HS-27A (cell line): ENCODE data around the gene TRAF7.

Experiments used
- DNase-seq: peaks from one replicate; pipeline ENCODE4 v3.0.0-alpha.2; 2012; ENCODE audit warnings: low read depth, missing footprints

The TRAF7 gene

GRCh38 chr16:2147981-2148671 lies 7.5 kb upstream of the TRAF7 start, which contains the start of gene RAB26:
TSS of gene RAB26 (plus strand) at chr16:2148625. CDS start at chr16:2148784, 159 bp downstream.
- no peak for DNase-seq

DNA sequence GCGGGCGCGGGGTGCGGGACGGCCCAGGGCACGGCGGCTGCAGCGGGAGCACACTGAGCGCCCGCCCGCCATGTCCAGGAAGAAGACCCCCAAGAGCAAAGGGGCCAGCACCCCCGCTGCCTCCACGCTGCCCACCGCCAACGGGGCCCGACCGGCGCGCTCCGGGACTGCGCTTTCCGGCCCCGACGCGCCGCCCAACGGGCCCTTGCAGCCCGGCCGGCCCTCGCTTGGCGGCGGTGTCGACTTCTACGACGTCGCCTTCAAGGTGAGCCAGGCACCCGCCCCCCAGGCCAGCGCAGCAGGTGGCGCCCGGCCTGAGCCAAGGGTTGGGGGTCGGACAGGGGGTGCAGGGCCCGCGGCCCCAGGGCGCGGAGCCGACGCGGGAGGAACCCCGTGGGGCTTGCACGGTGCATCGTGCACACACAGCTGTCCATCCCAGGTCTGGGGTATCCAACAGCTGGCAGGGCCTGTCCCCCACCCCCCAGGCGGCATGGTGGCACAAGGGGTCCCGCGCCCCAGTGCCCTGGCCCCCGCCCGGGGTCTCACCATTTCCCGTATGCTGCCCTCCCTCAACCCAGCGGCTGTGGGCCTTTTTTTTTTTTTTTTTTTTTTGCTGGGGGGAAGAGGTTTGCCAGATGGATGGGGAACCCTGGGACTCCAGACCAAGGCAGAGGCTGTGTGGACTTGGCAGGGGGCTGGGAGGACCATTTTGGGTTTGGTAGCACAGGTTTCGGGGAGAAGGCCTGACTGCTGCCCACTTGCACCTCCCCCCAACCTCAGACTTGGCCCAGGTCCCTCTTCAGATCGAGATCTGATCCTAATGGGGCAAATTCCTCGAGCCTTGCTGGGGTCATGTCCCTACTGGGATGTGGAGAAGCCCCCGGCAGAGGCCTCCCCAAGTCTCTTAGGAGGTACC lies 6.6 kb upstream of the TRAF7 start:
- no peak for DNase-seq

DNA sequence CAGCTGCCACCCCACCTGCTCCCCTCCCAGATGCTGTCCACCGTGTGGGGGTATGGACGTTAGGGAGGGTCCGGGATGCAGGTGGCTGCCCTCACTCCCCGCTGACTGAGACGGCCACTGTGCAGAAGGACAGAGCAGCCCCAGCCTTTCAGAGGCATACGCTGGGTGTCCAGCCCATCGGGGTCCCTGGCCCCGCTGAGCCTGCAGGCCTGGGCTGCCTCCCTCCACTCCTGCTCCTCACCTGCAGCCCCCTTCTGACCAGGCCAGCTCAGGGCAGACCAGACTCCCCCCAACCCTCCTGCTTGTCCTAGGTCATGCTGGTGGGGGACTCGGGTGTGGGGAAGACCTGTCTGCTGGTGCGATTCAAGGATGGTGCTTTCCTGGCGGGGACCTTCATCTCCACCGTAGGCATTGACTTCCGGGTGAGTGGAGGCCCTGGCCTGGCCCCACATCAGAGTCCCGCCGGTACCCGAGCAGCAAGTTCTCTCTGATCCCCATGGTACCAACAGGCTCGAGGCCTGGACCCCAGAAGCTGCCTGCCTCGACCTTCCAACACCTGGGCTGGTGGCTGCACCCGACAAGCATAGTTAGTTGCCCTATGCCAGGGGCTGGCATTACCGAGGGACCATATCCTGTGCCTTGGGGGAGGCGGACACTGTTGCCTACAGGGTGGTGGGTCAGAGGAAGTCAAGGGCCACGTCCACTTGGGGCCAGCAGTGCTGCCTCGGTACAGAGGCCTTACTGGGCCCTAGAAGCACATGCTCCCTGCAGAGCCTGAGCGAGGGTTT lies 5.8 kb upstream of the TRAF7 start:
- DNase-seq = no peak

DNA sequence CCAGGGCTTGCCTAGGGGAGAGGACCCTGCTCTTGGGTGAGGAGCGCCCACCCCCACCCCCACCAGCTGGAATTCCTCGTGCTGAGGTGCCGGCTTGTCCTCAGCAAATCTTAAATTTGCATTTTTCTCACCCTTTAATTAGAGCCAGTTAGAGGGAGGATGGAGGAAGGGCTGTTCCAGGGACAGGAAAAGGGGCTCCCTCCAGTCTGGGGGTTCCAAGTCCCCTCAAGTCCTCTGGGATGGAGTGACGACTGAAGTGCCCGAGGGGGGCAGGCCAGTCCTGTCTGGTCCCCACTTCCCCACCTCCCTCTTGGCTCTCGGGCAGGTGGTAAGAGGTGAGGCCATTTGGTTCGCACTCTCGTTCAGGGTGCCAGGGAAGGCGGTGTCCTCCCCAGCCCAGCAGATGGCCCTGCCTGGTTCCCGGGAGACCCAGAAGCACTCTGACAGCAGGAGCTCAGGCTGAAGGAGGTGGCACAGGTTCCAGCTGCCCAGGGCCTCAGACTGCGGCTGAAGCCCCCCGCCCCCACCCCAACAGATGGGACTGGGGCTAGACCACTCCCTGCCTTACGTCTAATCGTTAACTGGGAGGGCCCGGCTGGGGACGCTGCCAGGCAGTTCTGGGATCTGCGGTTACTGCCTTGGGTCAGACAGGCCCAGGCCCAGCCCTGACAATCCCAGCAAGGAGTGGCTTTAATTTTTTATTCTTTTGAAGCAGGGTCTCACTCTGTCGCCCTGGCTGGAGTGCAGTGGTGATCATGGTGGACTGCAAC lies 5.0 kb upstream of the TRAF7 start:
- DNase-seq = no peak

- DNase-seq = no peak
Observed at GRCh38 chr16:2151188-2152091, 4.1 kb upstream of the TRAF7 start.

GRCh38 chr16:2152695-2153506 lies 2.7 kb upstream of the TRAF7 start:
- no peak for DNase-seq

GRCh38 chr16:2154533-2155090 lies 970 bp upstream of the TRAF7 start:
- no peak for DNase-seq

- DNase-seq = no peak
Observed at GRCh38 chr16:2155977-2156848, 631 bp downstream of the TRAF7 start.

DNA sequence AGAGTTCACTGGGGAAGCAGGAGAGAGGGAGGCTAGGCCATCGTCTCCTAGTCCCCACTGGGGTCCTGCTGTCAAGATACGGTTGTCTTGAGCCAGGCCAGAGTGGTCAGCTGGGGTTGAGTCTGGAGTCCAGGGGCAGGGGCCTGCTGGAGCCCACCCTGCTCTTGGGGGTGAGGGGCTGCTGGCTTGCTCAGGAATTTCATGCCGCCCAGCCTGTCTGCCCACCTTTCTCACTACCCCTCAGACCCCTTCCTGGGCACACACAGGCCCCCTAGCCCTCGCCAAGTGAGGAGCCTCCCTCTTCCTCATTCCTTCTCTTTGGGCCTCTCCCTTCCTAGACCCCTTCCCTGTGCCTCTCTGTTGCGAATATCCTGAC lies 1.3 kb downstream of the TRAF7 start:
- no peak for DNase-seq

- DNase-seq = no peak
Observed at GRCh38 chr16:2157480-2158261, 2.1 kb downstream of the TRAF7 start.

GRCh38 chr16:2158262-2158638 lies 2.7 kb downstream of the TRAF7 start:
- DNase-seq = no peak

DNA sequence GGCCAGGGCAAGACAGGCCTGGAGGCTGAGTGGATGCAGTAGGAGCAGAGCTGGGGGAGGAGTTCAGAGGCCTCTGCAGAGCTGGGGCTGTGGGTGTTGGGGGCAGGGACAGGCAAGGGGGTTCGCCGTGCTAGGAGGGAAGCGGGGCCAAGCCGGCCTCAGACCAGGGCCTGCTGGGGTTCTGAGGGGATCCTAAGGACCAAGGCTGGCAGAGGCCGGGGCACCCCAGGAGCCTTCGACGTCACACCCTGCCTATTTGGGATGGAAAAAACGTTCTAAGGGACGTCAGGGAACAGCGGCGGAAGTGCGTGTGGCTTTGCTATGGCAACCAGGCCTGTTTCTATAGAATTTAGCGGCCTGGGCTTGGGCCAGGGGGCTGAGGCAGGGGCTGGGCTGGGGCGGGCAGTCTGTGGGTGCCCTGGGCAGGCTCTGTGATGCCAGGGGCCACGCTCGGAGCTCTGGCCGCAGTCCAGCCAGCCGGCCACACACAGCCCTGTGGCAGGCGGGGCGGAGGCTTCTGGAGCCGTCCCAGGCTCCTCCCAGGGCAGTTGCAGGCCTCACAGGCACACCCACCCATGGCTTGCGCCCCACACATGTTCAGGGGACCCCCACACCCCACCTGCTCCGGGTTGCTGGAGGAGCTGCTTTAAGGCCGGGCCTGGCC lies 3.7 kb downstream of the TRAF7 start:
- no peak for DNase-seq

DNA sequence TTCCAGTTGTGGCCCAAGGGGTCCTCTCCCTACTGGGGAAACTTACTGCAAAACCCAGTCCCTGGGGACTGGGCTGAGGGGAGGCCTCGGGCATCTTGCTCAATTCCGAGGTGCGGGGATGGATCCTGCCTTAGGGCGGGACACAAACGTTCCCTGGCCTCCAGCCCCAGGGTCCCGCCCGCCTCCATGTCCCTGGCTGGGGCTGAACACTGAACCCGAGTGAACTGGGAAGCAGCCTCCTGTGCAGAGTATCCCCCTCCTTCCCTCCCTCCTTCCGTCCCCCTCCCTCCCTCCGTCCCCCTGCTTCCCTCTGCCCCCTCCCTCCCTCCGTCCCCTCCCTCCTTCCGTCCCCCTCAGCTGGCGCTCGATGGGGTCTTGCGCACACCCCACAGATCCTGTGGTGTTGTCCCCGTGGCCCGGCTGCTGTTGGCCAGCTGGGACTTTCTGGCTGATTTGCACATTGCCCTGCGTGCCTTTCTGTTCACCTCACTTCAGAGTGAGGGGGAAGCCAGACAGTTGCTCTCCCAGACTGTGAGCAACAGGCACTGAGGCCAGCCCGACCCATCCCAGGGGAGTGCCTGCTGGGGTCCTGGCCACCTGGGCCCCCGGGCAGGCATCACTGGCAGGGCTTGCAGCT lies 5.5 kb downstream of the TRAF7 start:
- DNase-seq = no peak

GRCh38 chr16:2161911-2162310 lies 6.3 kb downstream of the TRAF7 start:
- DNase-seq = no peak

- no peak for DNase-seq
Observed at GRCh38 chr16:2162676-2163118, 7.1 kb downstream of the TRAF7 start.

- no peak for DNase-seq
Observed at GRCh38 chr16:2163211-2163881, 7.8 kb downstream of the TRAF7 start.
